KBM-7 (cell line): ENCODE results near the gene BTN2A1.
"Not testable (repeated sequence)": the region's sequence is repeated elsewhere in the genome, so short reads cannot be mapped to it uniquely, and the experiment has no call there.

Source experiments
- DNase-seq: peaks from one replicate; pipeline ENCODE4 v3.0.0-alpha.2; 2015
- in situ Hi-C: fragments of 300-500 bp; cut with MboI; formaldehyde crosslinking; loops from 2 replicates; pipeline ENCODE4 v1.14.3; 2020; ENCODE audit warnings: low sequenced_read_pairs, low pct_unique_long_range_greater_than_20kb, mixed read lengths

The BTN2A1 gene

GRCh38 chr6:26431258-26432172 is 26.2 kb upstream of the BTN2A1 start:
- in situ Hi-C loops = no loop called here
- DNase-seq = no peak

GRCh38 chr6:26432627-26433201 is 25.0 kb upstream of the BTN2A1 start:
- in situ Hi-C loops = no loop called here
- DNase-seq = no peak

DNA sequence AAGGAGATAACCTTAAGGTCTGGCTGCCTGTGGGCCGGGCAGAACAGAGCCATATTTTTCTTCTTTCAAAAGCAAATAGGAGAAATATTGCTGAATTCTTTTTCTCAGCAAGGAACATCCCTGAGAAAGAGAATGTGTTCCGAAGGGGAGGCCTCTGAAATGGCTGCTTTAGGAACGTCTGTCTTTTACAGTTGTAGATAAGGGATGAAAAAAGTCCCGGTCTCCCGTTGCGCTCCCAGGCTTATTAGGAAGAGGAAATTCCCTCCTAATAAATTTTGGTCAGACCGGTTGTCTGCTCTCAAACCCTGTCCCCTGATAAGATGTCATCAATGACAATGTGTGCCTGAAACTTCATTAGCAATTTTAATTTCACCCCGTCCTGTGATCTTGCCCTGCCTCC is 24.1 kb upstream of the BTN2A1 start:
- in situ Hi-C loops, DNase-seq: not testable (repeated sequence)

DNA sequence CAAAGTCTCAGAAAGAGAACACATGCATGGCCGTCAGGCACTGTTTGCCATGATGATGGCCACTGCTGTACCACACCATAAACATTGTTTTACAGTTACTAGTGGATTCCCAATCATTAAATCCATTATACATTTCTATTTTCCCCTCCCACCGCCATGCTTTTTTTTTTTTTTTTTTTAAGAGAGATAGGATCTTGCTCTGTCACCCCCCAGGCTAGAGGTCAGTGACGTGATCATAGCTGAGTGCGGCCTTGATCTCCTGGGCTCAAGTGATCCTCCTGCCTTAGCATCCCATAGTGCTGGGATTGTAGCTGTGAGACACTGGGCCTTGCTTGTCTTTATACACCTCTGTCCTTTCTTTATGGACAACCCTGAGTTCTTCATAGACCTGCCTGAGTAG is 21.7 kb upstream of the BTN2A1 start:
- in situ Hi-C loops = no loop called here
- no peak for DNase-seq

DNA sequence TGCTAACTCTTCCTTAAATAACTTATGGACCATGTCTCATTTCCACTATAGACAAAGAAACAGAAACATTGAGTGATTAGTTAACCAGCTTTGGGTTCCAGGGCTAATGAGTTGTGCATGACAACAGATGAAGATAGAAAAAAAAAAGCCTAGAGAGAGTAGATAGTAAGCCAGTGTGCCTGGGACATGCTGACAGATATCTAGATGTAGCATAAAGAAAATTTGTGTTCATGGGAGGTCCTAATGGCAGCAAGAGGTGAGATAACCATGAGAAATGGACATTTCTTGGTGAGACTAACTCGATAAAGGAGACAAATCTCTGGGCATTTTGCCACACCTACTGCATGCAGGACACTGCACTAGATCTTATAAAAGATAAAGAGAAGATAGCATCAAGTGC is 20.2 kb upstream of the BTN2A1 start:
- DNase-seq = no peak
- in situ Hi-C loops = no loop called here

GRCh38 chr6:26438000-26438399 is 19.8 kb upstream of the BTN2A1 start:
- in situ Hi-C loops = no loop called here
- DNase-seq = no peak

DNA sequence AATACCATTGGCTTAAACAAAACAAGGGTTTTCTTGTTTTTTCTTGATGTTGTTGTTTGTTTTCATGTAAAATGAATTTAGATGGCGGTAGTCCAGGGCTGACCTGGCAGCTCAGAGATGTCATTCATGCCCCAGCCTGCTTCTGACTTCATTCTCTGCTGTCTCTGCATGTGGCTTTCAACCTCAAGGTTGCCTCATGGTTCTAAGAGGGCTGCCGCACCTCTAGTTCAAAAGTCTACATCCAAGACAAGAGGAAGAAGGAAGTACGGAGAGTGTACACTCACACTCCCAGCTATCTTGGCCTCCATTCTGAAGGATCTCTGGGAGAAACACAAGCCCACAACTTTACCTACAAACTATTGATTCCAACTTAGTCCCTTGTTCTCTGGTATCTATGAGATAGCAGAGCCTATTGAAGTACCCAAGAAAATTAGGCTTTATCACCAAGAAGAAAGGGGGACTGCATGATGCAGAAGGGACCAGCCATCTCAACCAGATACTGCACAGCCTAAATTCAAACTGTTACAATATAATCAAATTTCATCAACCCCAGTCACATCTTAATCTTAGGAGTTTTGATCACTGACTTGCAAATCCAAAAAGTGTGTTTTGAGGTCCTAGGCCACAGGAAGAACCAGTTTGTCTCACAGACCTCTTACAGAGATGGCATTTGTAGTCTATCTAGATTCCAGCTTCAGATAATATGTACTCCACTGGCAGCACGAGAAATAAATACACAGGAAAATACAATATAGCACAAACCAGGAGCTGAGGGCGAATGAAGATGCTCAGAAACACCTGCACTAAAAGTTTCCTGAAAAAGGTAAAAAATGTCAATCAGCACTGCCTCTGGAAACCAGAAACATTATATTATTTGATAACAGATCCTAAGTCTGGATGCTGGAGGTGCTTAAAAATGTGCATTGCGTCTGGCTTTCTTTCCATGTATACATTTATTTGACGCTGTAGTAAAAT is 18.3 kb upstream of the BTN2A1 start:
- in situ Hi-C loops = no loop called here
- DNase-seq = no peak

DNA sequence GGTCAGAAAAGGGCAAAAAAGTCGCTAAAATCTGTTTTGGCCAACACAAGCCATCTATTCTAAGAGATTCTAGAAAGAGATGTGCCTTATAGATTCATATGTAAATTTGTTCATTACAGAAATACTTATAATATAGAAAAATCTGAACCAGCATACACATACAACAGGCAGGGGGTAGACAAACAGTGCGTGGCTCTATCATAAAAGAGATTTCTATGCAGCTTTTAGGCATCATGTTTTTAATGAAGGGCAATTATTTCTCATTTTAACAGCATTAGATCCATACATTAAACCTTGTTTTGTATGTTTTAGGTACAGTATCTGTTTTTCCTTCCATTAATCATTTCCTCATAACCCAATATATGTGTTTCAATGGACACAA is 16.8 kb upstream of the BTN2A1 start:
- DNase-seq = no peak
- in situ Hi-C loops = no loop called here

GRCh38 chr6:26441977-26442376 is 15.8 kb upstream of the BTN2A1 start:
- in situ Hi-C loops = no loop called here
- DNase-seq = no peak

DNA sequence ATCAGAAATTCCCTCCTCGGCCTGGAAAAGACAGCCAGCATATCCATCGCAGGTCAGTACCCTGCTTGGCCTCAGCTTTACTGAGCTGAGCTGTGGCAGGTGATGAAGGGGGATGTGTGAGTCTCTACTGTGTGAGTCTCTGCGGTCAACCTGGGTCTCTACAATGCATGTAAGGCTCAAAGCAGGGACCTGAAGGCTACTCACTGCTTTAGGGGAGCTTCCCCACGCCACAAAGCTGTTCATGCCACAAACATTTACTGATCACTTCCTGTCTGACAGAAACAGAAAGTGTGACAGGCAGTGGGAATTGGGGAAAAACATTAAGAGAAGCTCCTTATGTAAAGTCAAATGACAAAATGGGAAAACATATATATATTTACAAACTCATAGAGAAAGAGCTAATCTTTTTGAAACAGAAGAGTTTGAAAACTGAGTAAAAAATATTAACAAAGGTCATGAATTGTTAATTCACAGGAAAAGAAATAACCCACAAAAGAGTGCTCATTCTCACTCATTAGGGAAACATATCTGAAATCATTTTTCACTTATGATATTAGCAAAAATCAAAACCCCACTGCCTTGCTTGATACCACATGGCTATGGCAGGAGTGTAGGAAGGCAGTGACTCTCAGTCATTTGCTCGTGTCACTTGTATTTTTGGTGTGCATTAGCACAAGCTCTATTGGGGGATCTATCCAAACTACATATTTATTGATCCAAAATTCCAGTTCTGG is 11.7 kb upstream of the BTN2A1 start:
- in situ Hi-C loops = no loop called here

DNA sequence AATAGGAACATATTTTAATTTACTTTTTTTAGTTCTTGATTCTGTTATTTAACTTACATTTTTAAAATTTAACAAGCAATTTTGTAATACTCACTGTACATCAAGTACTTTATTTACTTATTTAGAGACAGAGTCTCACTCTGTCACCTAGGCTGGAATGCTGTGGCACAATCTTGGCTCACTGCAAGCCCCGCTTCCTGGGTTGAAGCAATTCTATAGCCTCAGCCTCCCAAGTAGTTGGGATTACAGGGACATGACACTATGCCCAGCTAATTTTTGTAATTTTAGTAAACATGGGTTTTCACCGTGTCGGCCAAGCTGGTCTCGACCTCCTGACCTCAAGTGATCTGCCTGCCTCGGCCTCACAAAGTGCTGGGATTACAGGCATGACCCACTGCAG is 10.5 kb upstream of the BTN2A1 start:
- in situ Hi-C loops = no loop called here

More for the DNA sequence above, 11.7 kb upstream of the BTN2A1 start:
- no peak for DNase-seq

DNA sequence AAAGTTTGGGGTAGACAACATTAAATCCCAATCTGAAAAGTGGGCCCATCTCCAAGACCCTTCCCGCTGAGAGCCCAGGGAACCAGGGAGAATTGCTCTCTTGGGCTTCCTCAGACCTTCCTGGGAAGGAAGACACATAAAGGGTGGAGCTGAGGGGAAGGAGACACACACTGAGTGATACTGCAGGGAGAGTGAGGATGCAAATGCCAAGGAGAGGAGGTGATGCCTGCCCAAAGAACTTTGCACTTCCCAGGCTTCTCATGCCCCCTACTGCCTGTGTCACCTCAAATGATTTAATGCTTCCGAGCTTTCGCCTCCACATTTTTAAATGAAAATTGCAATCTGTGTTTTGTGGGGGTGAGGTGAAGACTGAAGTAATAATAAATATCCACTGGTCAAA is 7.5 kb upstream of the BTN2A1 start:
- no peak for DNase-seq
- in situ Hi-C loops = no loop called here

More for the DNA sequence above, 10.5 kb upstream of the BTN2A1 start:
- no peak for DNase-seq

DNA sequence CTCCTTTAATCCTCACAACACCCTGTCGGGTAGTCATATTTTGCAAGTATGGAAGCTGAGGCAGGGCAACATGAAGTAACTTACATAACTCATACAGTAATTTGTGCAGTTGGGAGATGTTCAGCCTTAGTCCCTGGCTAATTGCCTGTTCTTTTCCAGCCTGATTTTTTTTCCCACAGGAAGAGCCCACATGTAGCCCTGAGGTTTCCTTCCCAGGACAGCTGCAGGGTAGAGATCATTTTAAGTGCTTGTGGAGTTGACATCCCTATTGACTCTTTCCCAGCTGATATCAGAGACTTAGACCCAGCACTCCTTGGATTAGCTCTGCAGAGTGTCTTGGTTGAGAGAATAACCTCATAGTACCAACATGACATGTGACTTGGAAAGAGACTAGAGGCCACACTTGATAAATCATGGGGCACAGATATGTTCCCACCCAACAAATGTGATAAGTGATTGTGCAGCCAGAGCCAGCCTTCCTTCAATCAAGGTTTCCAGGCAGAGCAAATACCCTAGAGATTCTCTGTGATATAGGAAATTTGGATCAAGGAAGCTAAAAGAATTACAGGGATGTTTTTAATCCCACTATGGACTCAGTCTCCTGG is 5.0 kb upstream of the BTN2A1 start:
- no peak for DNase-seq
- in situ Hi-C loops = no loop called here

- in situ Hi-C loops = no loop called here
- no peak for DNase-seq
Measured at GRCh38 chr6:26454631-26455030, 3.1 kb upstream of the BTN2A1 start.

GRCh38 chr6:26455357-26455970 is 2.3 kb upstream of the BTN2A1 start:
- no peak for DNase-seq
- in situ Hi-C loops = no loop called here

GRCh38 chr6:26457264-26457805 is 420 bp upstream of the BTN2A1 start:
- in situ Hi-C loops = no loop called here
- DNase-seq = no peak

DNA sequence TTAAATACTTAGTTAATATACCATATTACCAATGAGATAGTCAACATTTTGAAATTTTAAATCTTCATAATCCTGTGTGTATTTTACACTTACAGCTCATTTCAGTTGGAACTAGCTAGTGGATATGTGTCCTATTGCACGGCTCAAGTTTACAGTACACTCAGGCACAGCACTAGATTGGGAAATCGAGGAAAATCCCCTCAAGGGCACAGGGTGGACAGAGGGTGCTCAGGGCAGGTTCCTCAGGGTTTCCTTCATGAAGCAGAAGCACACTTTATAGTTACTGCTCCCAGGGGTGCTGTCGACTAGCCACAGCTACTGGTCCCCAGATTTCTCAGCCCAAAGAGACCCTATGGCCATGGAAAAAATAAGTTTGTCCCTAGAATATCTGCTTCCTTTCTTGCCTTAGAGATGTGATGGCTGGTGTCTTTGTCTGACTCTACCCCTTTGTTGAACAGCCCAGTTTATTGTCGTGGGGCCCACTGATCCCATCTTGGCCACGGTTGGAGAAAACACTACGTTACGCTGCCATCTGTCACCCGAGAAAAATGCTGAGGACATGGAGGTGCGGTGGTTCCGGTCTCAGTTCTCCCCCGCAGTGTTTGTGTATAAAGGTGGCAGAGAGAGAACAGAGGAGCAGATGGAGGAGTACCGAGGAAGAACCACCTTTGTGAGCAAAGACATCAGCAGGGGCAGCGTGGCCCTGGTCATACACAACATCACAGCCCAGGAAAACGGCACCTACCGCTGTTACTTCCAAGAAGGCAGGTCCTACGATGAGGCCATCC is 1.5 kb downstream of the BTN2A1 start:
- no peak for DNase-seq
- in situ Hi-C loops = no loop called here
